ENCODE results near the gene F10. TPM values are rescaled to one million over a fixed set of nuclear protein-coding genes. Genes with fewer than 3 reads are reported as not detected.
"Not testable (repeated sequence)": the region's sequence is repeated elsewhere in the genome, so short reads cannot be mapped to it uniquely, and the experiment has no call there.

F10 gene
- total RNA-seq, 1 experiment from 2014 or later: not detected

DNA sequence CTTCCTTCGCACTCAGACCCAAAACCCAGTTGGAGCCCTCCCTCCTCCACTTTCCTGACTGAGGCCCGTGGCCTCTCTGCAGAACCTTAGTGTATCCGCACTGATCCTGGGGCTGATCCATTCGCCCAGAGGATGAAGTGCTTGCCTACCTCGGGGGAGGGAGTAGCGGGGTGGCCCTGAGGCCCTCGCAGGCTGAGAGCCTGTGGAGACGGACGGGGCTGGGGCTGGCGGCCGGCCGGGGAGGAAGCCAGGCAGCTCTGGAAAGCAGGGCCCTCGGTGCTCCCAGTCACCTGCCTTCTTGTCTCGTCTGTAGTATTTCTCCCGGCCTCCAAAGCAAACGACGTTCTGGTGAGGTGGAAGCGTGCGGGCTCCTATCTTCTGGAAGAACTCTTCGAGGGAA is 37.1 kb downstream of the F10 start:
- no peak overlapping the region for H3K27ac ChIP-seq (ENCODE audit: low read length)
- peaks cover 14% of the 10 kb centered on the region for H3K4me1 ChIP-seq (ENCODE audit: low read length)
- DNase-seq: no peak
- no peaks in the 10 kb centered on the region for H3K27me3 ChIP-seq (ENCODE audit: low read length)
- no peaks in the 10 kb centered on the region for H3K36me3 ChIP-seq (ENCODE audit: insufficient read depth, low read length)
- H3K4me3 ChIP-seq (ENCODE audit: low read length): no peak overlapping the region
- H3K9ac ChIP-seq (ENCODE audit: low read length): no peak overlapping the region
- no peaks in the 10 kb centered on the region for H3K9me2 ChIP-seq (replicated peaks; ENCODE audit: insufficient read depth, low read length)
- no peaks in the 10 kb centered on the region for H3K9me3 ChIP-seq (ENCODE audit: low read length)
- no peaks in the 10 kb centered on the region for H3K79me2 ChIP-seq (ENCODE audit: low read length)
- H4K20me1 ChIP-seq (ENCODE audit: insufficient read depth, low read depth, low read length): no peaks in the 10 kb centered on the region
- no peak overlapping the region for H3K4me2 ChIP-seq (ENCODE audit: low read depth, low read length, poor library complexity, severe bottlenecking)
- H2AFZ ChIP-seq (ENCODE audit: low read length): no peak overlapping the region

- Histone ChIP-seq H3K4me3 (ENCODE audit: low read length) (no peak overlapping the region), H2AFZ (ENCODE audit: low read length) (no peak overlapping the region), H3K36me3 (ENCODE audit: insufficient read depth, low read length) (0 out of 2 replicates have a peak, but pooled peaks cover 3% of the 10 kb centered on the region), H3K79me2 (ENCODE audit: low read length) (no peaks in the 10 kb centered on the region), H3K4me1 (ENCODE audit: low read length) (peaks cover 8% of the 10 kb centered on the region), H3K27ac (ENCODE audit: low read length) (no peak overlapping the region), H4K20me1 (ENCODE audit: insufficient read depth, low read depth, low read length) (no peaks in the 10 kb centered on the region), H3K9me3 (ENCODE audit: low read length) (no peaks in the 10 kb centered on the region), H3K9me2 (replicated peaks; ENCODE audit: insufficient read depth, low read length) (no peaks in the 10 kb centered on the region), H3K9ac (ENCODE audit: low read length) (no peak overlapping the region), H3K4me2 (ENCODE audit: low read depth, low read length, poor library complexity, severe bottlenecking) (no peak overlapping the region), H3K27me3 (ENCODE audit: low read length) (no peaks in the 10 kb centered on the region)
- DNase-seq: no peak
Measured at GRCh38 chr13:113160983-113161382, 38.4 kb downstream of the F10 start.

GRCh38 chr13:113161433-113161832 is 38.8 kb downstream of the F10 start:
- DNase-seq: no peak
- Histone ChIP-seq H3K9me2 (replicated peaks; ENCODE audit: insufficient read depth, low read length) (no peaks in the 10 kb centered on the region), H3K27ac (ENCODE audit: low read length) (no peak overlapping the region)

GRCh38 chr13:113161975-113162374 is 39.4 kb downstream of the F10 start:
- not testable (repeated sequence) for H3K4me2 ChIP-seq (ENCODE audit: low read depth, low read length, poor library complexity, severe bottlenecking); H2AFZ ChIP-seq (ENCODE audit: low read length); H3K27ac ChIP-seq (ENCODE audit: low read length); DNase-seq; H3K79me2 ChIP-seq (ENCODE audit: low read length); H3K9me2 ChIP-seq (replicated peaks; ENCODE audit: insufficient read depth, low read length); H3K9ac ChIP-seq (ENCODE audit: low read length); H4K20me1 ChIP-seq (ENCODE audit: insufficient read depth, low read depth, low read length); H3K4me1 ChIP-seq (ENCODE audit: low read length); H3K9me3 ChIP-seq (ENCODE audit: low read length); H3K36me3 ChIP-seq (ENCODE audit: insufficient read depth, low read length); H3K4me3 ChIP-seq (ENCODE audit: low read length); H3K27me3 ChIP-seq (ENCODE audit: low read length)

More at GRCh38 chr13:113161433-113161832, 38.8 kb downstream of the F10 start:
- Histone ChIP-seq H2AFZ (ENCODE audit: low read length) (no peak overlapping the region), H3K27me3 (ENCODE audit: low read length) (no peaks in the 10 kb centered on the region), H4K20me1 (ENCODE audit: insufficient read depth, low read depth, low read length) (no peaks in the 10 kb centered on the region), H3K36me3 (ENCODE audit: insufficient read depth, low read length) (0 out of 2 replicates have a peak, but pooled peaks cover 4% of the 10 kb centered on the region), H3K4me1 (ENCODE audit: low read length) (peaks cover 8% of the 10 kb centered on the region), H3K79me2 (ENCODE audit: low read length) (no peaks in the 10 kb centered on the region), H3K9ac (ENCODE audit: low read length) (no peak overlapping the region), H3K4me3 (ENCODE audit: low read length) (no peak overlapping the region), H3K9me3 (ENCODE audit: low read length) (no peaks in the 10 kb centered on the region), H3K4me2 (ENCODE audit: low read depth, low read length, poor library complexity, severe bottlenecking) (no peak overlapping the region)

DNA sequence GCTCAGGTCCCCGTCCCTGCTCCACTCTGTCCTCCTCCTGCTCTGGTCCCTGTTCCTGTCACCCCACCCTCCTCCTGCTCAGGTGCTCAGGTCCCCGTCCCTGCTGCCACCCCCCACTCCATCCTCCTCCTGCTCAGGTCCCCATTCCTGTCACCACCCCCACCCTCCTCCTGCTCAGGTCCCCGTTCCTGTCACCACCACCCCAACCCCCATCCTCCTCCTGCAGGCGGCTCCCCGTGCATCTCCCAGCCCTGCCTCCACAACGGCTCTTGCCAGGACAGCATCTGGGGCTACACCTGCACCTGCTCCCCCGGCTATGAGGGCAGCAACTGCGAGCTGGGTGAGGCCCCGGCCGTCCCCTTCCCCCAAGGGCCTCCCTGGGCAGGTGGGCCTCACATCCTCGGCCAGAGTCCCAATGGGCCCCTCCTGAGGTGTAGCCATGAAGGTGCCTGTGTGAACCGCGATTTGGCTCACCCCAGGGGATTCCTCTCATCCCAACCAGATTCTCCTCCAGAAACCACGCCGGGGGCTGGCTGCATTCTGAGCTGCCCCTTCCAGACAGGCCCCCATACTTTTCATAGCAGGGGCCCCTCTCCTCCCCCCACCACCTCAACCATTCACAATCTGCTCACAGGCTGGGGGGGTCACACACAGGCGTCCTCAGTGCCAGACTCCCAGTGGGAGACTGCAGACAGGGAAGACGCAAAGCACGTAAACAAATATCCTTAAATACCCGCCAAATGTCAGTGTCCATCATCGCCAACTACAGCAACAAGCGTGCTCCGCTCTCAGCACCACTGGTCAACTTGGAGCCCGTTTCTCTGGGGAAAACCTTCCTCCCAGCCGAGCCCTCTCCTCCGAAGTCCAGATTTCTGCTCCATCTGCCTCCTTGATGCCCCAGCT is 40.4 kb downstream of the F10 start:
- Histone ChIP-seq H3K79me2 (ENCODE audit: low read length) (no peaks in the 10 kb centered on the region), H3K36me3 (ENCODE audit: insufficient read depth, low read length) (peaks cover 6% of the 10 kb centered on the region; the same call in 1 of the 2 replicates), H3K4me1 (ENCODE audit: low read length) (peaks cover 8% of the 10 kb centered on the region), H3K4me3 (ENCODE audit: low read length) (no peak overlapping the region), H3K9me2 (replicated peaks; ENCODE audit: insufficient read depth, low read length) (no peaks in the 10 kb centered on the region), H4K20me1 (ENCODE audit: insufficient read depth, low read depth, low read length) (no peaks in the 10 kb centered on the region), H3K27me3 (ENCODE audit: low read length) (no peaks in the 10 kb centered on the region), H3K9ac (ENCODE audit: low read length) (no peak overlapping the region), H3K9me3 (ENCODE audit: low read length) (no peaks in the 10 kb centered on the region), H3K27ac (ENCODE audit: low read length) (no peak overlapping the region), H3K4me2 (ENCODE audit: low read depth, low read length, poor library complexity, severe bottlenecking) (no peak overlapping the region), H2AFZ (ENCODE audit: low read length) (no peak overlapping the region)
- DNase-seq: peak; percentile 56

DNA sequence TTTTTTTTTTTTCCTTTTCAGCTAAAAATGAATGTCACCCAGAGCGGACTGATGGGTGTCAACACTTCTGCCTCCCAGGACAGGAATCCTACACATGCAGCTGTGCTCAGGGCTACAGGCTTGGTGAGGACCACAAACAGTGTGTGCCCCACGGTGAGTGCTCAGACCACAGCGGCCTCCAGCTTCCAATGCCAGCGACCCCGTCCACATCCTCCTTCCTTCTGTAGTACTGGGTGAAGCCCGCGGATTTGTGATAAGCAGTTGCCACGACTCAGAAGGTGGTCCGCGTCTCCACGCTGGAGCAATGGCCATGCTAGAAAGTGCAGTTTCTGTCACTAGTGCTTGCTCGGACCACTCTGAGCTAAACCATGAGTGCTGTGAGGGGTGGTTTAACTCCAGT is 41.9 kb downstream of the F10 start:
- H3K9me2 ChIP-seq (replicated peaks; ENCODE audit: insufficient read depth, low read length): no peaks in the 10 kb centered on the region
- no peak overlapping the region for H3K4me3 ChIP-seq (ENCODE audit: low read length)
- no peaks in the 10 kb centered on the region for H3K79me2 ChIP-seq (ENCODE audit: low read length)
- H3K9ac ChIP-seq (ENCODE audit: low read length): no peak overlapping the region
- peaks cover 13% of the 10 kb centered on the region for H3K36me3 ChIP-seq (ENCODE audit: insufficient read depth, low read length)
- H3K9me3 ChIP-seq (ENCODE audit: low read length): no peaks in the 10 kb centered on the region
- no peak overlapping the region for H2AFZ ChIP-seq (ENCODE audit: low read length)
- no peak overlapping the region for H3K4me2 ChIP-seq (ENCODE audit: low read depth, low read length, poor library complexity, severe bottlenecking)
- no peak overlapping the region for H3K27ac ChIP-seq (ENCODE audit: low read length)
- H4K20me1 ChIP-seq (ENCODE audit: insufficient read depth, low read depth, low read length): no peaks in the 10 kb centered on the region
- no peak for DNase-seq
- peaks cover 8% of the 10 kb centered on the region for H3K4me1 ChIP-seq (ENCODE audit: low read length)
- H3K27me3 ChIP-seq (ENCODE audit: low read length): no peaks in the 10 kb centered on the region

- H3K4me1 ChIP-seq (ENCODE audit: low read length): peaks cover 8% of the 10 kb centered on the region
- no peak overlapping the region for H3K9ac ChIP-seq (ENCODE audit: low read length)
- H3K27me3 ChIP-seq (ENCODE audit: low read length): no peaks in the 10 kb centered on the region
- no peak for DNase-seq
- H3K79me2 ChIP-seq (ENCODE audit: low read length): no peaks in the 10 kb centered on the region
- peaks cover 17% of the 10 kb centered on the region for H3K36me3 ChIP-seq (ENCODE audit: insufficient read depth, low read length)
- H3K9me2 ChIP-seq (replicated peaks; ENCODE audit: insufficient read depth, low read length): no peaks in the 10 kb centered on the region
- no peak overlapping the region for H3K4me2 ChIP-seq (ENCODE audit: low read depth, low read length, poor library complexity, severe bottlenecking)
- no peak overlapping the region for H2AFZ ChIP-seq (ENCODE audit: low read length)
- no peak overlapping the region for H3K4me3 ChIP-seq (ENCODE audit: low read length)
- H3K27ac ChIP-seq (ENCODE audit: low read length): no peak overlapping the region
- no peaks in the 10 kb centered on the region for H3K9me3 ChIP-seq (ENCODE audit: low read length)
- no peaks in the 10 kb centered on the region for H4K20me1 ChIP-seq (ENCODE audit: insufficient read depth, low read depth, low read length)
Measured at GRCh38 chr13:113166266-113166665, 43.7 kb downstream of the F10 start.

GRCh38 chr13:113166681-113167080 is 44.1 kb downstream of the F10 start:
- Histone ChIP-seq H3K9me2 (replicated peaks; ENCODE audit: insufficient read depth, low read length) (no peaks in the 10 kb centered on the region), H3K4me2 (ENCODE audit: low read depth, low read length, poor library complexity, severe bottlenecking) (no peak overlapping the region), H3K27ac (ENCODE audit: low read length) (no peak overlapping the region), H3K4me3 (ENCODE audit: low read length) (no peak overlapping the region), H3K9me3 (ENCODE audit: low read length) (no peaks in the 10 kb centered on the region), H2AFZ (ENCODE audit: low read length) (no peak overlapping the region), H3K36me3 (ENCODE audit: insufficient read depth, low read length) (peaks cover 17% of the 10 kb centered on the region), H4K20me1 (ENCODE audit: insufficient read depth, low read depth, low read length) (no peaks in the 10 kb centered on the region), H3K4me1 (ENCODE audit: low read length) (peaks cover 8% of the 10 kb centered on the region), H3K9ac (ENCODE audit: low read length) (no peak overlapping the region), H3K79me2 (ENCODE audit: low read length) (no peaks in the 10 kb centered on the region), H3K27me3 (ENCODE audit: low read length) (no peaks in the 10 kb centered on the region)
- no peak for DNase-seq
